SU-DHL-6 (cell line): ENCODE data around the gene FHOD3.

Experiments
- CTCF ChIP-seq: fragments of 200-600 bp; sonication (generic); IDR thresholded peaks from one replicate; pipeline ENCODE4 v1.5.1; 2017; ENCODE audit warnings: antibody characterized with exemption, mild to moderate bottlenecking, low read length, moderate library complexity; ENCODE audit not compliant: insufficient read depth, poor library complexity, severe bottlenecking
- EZH2phosphoT487 ChIP-seq: fragments of 200-600 bp; sonication (generic), shearing (Covaris generic); conservative IDR thresholded peaks from 2 replicates; pipeline ENCODE4 v1.6.1; 2018; ENCODE audit warnings: mild to moderate bottlenecking, antibody characterized with exemption, low read length, moderate library complexity, mixed read lengths

- TF ChIP-seq CTCF: no peak
- no peak for TF ChIP-seq EZH2phosphoT487
These were observed 262.7 kb downstream of the FHOD3 start for GRCh38 chr18:36560187-36560586.
